Esophagus muscularis mucosa (tissue), 3 donors: ENCODE measurements around the gene MYH11.

Experiments used
- POLR2A ChIP-seq: fragments of 450-650 bp; IDR thresholded peaks from one replicate; pipeline ENCODE4 v1.6.1; 2017; ENCODE audit warnings: antibody characterized with exemption, moderate library complexity, mild to moderate bottlenecking, low read depth
- TF ChIP-seq, protein P1 (sequence below), 3 experiments: fragments of 200-600 bp in 2 of 3; fragments of 450-650 bp in 1 of 3; sonication (generic) in 2 of 3; IDR thresholded peaks; one replicate each; pipeline ENCODE4 v1.5.1; 2017 to 2019; ENCODE audit warnings: antibody characterized with exemption in 3 of 3, mild to moderate bottlenecking in 2 of 3, moderate library complexity in 1 of 3

DNA sequence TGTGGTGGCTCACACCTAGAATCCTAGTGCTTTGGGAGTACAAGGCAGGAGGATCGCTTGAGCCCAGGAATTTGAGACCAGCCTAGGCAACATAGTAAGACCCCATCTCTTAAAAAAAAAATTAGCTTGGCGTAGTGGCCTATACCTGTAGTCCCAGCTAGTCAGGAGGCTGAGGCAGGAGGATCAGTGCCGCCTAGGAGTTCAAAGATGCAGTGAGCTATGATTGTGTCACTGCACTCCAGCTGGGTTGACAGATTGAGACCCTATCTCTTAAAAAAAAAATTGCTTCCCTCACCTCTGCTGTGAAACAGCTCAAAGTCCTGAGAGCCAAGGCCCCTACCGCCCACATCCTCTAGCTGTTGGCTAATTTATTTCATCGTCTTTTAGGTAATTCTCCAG is 196.6 kb downstream of the MYH11 start:
- TF ChIP-seq, protein P1, sequence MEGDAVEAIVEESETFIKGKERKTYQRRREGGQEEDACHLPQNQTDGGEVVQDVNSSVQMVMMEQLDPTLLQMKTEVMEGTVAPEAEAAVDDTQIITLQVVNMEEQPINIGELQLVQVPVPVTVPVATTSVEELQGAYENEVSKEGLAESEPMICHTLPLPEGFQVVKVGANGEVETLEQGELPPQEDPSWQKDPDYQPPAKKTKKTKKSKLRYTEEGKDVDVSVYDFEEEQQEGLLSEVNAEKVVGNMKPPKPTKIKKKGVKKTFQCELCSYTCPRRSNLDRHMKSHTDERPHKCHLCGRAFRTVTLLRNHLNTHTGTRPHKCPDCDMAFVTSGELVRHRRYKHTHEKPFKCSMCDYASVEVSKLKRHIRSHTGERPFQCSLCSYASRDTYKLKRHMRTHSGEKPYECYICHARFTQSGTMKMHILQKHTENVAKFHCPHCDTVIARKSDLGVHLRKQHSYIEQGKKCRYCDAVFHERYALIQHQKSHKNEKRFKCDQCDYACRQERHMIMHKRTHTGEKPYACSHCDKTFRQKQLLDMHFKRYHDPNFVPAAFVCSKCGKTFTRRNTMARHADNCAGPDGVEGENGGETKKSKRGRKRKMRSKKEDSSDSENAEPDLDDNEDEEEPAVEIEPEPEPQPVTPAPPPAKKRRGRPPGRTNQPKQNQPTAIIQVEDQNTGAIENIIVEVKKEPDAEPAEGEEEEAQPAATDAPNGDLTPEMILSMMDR (IDR thresholded peaks at IDR 0.05), result no peak
- no peak for TF ChIP-seq POLR2A
